ENCODE results near the gene ZNF543. TPM values are rescaled to one million over a fixed set of nuclear protein-coding genes. Genes with fewer than 3 reads are reported as not detected.

ZNF543 gene
- 5.3 and 8.2 TPM in 2 replicates for total RNA-seq

GRCh38 chr19:57320180-57321084 is at the start of gene ZNF543:
Gene ZNF543 (plus strand): TSS chr19:57320472. CDS start chr19:57320854, 382 bp downstream.

GRCh38 chr19:57280165-57280961 is 39.9 kb upstream of the ZNF543 start, which contains the start of gene ZNF460:
Gene ZNF460 (plus strand): TSS chr19:57280485. CDS start chr19:57280807, 322 bp downstream.

GRCh38 chr19:57350877-57351805 is 30.9 kb downstream of the ZNF543 start, which contains the start of gene ZNF304:
Gene ZNF304 (plus strand): TSS chr19:57351271. CDS start chr19:57351665, 394 bp downstream.

GRCh38 chr19:57362997-57363687 is 42.9 kb downstream of the ZNF543 start, which contains the start of the genes TRAPPC2B and ZNF547:
Gene TRAPPC2B (plus strand): TSS chr19:57363551. CDS start chr19:57364834, 1,283 bp downstream.
Gene ZNF547 (plus strand): TSS chr19:57363551. CDS start chr19:57368556, 5,005 bp downstream.

Other genes with a start within 250 kb of the ZNF543 start
- not detected in 2 replicates for gene USP29, start 200.5 kb upstream of the ZNF543 start, total RNA-seq
- not detected in 2 replicates for gene ZIM3, start 175.3 kb upstream of the ZNF543 start, total RNA-seq
- not detected in 2 replicates for gene DUXA, start 153.0 kb upstream of the ZNF543 start, total RNA-seq
- gene ZNF264, start 129.0 kb upstream of the ZNF543 start, total RNA-seq: 16.3 and 23.6 TPM in 2 replicates
- gene AURKC, start 89.4 kb upstream of the ZNF543 start, total RNA-seq: 1.4 and 6.9 TPM in 2 replicates
- 7.3 and 13.3 TPM in 2 replicates for gene ZNF805, start 79.8 kb upstream of the ZNF543 start, total RNA-seq
- 29.3 and 55.3 TPM in 2 replicates for gene ZNF460, start 40.0 kb upstream of the ZNF543 start, total RNA-seq
- gene ZNF304, start 30.8 kb downstream of the ZNF543 start, total RNA-seq: 4.9 and 13.0 TPM in 2 replicates
- gene TRAPPC2B, start 43.1 kb downstream of the ZNF543 start, total RNA-seq: 18.5 and 37.4 TPM in 2 replicates
- 0.78 and 3.0 TPM in 2 replicates for gene ZNF547, start 43.1 kb downstream of the ZNF543 start, total RNA-seq
- gene ZNF548, start 69.4 kb downstream of the ZNF543 start, total RNA-seq: 6.1 and 9.8 TPM in 2 replicates
- gene ZNF17, start 90.7 kb downstream of the ZNF543 start, total RNA-seq: 3.2 and 9.5 TPM in 2 replicates
- gene ZNF749, start 114.9 kb downstream of the ZNF543 start, total RNA-seq: 6.9 and 7.2 TPM in 2 replicates
- 0.13 and 1.9 TPM in 2 replicates for gene VN1R1, start 136.7 kb downstream of the ZNF543 start, total RNA-seq
- gene ZNF772, start 157.1 kb downstream of the ZNF543 start, total RNA-seq: 9.1 and 11.4 TPM in 2 replicates
- 14.4 and 14.5 TPM in 2 replicates for gene ZNF419, start 167.3 kb downstream of the ZNF543 start, total RNA-seq
- gene ZNF773, start 179.5 kb downstream of the ZNF543 start, total RNA-seq: 8.0 and 42.8 TPM in 2 replicates
- 3.7 and 4.1 TPM in 2 replicates for gene ZNF549, start 206.9 kb downstream of the ZNF543 start, total RNA-seq
- gene ZNF550, start 239.4 kb downstream of the ZNF543 start, total RNA-seq: 4.0 and 8.1 TPM in 2 replicates